GM18858 (cell line): ENCODE measurements around the gene PRPSAP1.
"Not testable (repeated sequence)": the region's sequence is repeated elsewhere in the genome, so short reads cannot be mapped to it uniquely, and the experiment has no call there.

Source experiments
- ATAC-seq: cut with Tn5 transposase; IDR thresholded peaks from one replicate; pipeline ENCODE4 v1.9.1; 2021; ENCODE audit not compliant: unreplicated experiment

Gene PRPSAP1

DNA sequence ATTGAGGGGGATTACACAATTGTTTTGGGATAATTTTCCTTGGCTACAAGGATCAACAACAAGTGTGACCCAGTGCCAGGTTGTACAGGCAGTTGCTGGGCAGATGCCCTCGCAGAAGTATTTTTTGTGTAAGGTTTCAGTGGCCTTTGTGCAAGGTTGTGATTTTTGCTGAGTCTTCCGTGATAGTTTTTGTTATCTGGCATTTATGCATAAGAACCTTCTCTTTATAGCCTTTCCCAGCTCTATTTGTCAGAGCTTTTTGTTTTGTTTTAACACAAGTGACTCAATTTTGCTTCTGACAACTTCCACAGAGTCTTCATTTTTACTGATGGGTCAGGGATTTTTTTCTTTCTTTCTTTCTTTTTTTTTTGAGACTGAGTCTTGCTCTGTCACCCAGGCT lies 6.7 kb upstream of the PRPSAP1 start:
- ATAC-seq: no peak

DNA sequence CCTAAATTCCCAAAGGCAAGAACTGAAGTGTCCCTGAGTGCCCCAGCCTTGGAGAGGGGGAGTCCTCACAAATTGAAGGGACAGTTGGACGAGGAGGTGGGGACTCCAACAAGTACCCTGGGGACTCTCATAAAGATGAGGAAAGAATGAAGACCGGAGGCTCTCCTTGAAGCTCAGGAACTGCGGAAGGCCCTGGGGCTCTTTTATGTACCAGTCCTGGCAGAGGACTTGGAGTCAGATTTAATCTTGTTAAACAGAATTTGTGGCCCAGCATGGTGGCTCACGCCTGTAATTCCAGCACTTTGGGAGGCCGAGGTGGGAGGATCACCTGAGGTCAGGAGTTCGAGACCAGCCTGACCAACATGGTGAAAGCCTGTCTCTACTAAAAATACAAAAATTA lies 6.1 kb upstream of the PRPSAP1 start:
- not testable (repeated sequence) for ATAC-seq

DNA sequence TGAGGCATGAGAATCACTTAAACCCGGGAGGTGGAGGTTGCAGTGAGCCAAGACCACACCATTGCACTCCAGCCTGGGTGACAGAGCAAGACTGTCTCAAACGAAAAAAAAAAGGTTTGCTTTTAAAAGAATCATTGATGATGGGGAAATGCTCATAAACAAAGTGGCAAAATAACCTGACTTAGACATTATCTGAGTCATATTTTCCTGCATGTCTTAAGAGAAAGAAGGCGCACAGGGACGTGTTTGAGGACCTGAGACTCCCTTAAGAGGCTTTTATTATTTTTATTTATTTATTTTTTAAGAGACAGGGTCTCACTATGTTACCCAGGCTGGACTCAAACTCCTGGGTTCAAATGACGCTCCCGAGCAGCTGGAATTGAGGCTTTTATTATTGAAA lies 5.7 kb upstream of the PRPSAP1 start:
- ATAC-seq: no peak

DNA sequence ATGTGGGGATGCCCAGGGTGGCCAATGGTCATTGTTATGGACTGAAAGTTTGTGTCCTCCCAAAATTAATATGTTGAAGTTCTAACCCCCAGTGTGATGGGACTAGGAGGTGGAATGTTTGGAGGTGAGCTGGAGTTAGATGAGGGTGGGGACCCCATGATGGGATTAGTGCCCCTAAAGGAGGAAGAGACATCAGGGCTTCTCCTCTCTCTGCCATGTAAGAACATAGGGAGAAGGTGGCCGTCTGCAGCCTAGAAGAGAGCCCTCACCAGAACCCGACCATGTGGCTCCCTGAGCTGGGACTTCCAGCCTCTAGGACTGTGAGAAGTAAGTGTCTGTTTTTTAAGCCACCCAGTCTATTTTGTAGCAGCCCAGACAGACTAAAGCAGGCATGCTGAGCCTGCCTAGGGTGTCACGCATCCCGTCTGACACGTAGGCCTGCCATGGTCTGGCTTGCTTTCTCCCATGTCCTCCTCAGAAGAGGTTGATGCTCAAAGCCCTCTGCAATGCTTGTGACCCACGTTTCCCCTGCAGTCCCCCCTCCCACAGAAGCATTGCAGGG lies 4.0 kb upstream of the PRPSAP1 start:
- ATAC-seq: no peak

DNA sequence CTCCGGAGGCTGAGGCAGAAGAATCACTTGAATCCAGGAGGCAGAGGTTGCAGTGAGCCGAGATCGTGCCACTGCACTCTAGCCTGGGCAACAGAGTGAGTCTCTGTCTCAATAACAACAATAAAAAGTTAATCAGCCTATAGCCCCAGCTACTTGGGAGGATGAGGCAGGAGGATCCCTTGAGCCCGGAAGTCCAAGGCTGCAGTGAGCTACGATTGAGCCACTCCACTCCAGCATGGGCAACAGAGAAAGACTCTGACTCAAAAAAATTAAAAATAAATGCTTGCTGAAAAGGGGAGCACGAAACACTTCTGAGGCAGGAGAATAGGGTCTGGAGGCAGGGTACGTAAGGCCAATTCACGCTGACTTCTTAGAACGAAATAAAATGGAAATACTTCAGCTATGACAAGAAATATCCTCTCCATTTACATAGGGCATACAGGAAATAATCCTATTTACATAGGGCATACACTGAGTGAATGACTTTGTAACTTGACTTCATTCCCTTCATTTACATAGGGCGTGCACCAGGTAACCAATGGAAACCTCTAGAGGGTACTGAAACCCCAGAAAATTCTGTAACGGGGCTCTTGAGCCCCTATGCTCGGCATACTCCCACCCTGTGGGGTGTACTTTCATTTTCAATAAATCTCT lies 3.2 kb upstream of the PRPSAP1 start:
- no peak for ATAC-seq

DNA sequence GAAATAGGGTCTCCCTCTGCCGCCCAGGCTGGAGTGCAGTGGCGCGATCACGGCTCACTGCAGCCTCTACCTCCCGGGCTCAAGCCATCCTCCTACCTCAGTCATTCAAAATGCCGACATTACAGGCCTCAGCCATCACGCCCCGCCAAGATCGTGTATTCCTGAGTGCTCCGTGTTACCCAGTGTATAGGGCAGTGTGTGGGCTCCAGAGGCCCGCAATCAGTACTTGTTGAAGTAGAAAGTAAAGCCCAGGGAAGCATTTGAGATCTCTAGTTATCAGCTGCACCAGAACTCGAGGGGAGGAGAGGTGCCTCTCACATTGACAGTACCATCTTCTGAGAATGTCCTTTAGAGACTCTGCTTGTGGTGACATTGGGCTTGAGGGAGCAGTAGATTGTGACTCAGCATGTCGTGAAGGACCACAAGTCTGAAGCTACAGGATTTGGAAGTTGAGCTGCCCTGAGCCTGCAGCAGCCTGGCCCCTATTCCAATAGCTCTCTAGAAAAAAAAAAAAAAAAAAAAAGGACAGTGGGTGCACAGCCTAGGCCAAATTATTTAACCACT lies 1.1 kb upstream of the PRPSAP1 start:
- no peak for ATAC-seq

DNA sequence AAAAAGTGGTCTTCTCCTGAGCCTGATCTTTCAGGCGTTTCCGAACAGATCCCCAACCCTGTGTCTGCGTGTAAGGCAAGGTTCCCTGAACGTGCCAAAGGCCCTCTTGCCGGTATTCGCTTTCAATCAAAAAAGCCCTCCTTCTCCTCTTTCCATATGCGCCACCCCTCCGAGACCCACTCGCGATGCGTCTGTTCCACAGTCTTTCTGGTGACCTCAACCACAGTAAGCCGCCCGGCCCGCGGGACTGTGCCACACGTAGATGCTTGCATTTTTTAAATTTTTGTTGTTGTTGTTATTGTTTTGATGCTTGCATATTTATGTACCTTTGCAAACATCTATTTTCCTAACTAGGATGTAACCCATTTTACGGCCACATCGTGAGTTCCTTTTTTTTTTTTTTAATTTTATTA lies 607 bp upstream of the PRPSAP1 start:
- ATAC-seq: no peak

DNA sequence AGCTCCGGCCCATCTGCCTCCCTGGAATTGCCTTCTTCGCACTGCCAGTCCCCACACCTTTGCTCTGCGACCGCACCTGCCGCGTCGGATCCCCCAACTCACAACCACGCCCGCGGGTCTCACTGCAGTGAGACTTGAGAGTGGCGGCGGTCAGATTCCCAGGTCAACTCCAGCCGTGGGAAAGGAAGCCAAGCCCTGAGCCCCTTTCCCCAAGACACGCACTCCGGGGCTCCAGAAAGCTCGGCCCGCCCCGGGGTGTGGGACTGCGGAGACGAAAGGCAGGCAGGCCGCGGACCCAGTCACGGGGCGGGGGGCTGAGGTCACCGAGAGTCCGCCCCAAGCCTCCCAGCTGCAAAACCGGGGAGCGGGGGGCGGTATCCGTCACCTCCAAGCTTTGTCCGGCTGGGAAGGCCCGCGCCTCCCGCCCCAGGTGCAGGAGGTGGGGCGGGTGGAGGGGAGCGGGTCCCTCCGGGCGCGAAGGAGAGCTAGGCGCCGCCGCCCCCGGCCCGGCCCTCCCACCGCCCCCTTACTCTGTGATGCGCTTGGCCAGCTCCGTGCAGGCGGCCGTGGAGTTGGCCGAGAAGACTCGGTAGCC lies 615 bp downstream of the PRPSAP1 start:
- ATAC-seq: no peak

DNA sequence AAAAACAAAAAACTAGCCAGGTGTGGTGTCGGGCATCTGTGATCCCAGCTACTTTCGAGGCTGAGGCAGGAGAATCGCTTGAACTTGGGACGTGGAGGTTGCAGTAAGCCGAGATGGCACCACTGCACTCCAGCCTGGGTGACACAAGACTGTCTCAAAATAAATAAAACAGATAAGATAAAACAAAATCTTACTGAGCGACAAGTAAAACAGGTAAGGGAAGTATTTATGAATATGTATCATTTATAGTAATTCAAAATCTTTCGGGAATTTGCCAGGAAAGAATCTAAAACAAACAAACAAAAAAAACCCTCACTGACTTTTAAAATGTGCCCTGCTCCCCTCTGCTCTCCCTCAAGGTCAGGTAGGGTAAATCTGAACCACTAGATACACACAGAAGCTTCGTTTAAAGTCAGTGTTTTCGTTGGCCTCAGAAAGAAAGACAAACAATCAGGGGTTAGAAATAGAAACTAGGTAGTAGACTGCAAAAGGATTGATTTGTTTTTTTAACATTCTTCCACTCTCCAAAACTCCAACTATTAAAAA lies 2.1 kb downstream of the PRPSAP1 start:
- no peak for ATAC-seq

DNA sequence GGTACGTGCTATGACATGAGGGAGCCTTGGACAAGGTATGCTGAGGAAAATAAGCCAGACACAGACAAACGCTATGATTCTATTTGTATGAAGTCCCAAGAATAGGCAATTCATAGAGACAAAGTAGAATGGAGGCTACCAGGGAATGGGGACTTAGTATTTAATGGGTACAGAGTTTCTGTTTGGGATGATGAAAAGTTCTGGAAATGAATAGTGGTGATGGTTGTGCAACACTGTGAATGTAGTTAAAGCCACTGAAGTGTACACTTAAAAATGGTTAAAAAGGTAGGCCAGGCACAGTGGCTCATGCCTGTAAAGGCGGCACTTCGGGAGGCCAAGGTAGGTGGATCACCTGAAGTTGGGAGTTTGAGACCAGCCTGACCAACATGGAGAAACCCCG lies 3.3 kb downstream of the PRPSAP1 start:
- ATAC-seq: no peak

DNA sequence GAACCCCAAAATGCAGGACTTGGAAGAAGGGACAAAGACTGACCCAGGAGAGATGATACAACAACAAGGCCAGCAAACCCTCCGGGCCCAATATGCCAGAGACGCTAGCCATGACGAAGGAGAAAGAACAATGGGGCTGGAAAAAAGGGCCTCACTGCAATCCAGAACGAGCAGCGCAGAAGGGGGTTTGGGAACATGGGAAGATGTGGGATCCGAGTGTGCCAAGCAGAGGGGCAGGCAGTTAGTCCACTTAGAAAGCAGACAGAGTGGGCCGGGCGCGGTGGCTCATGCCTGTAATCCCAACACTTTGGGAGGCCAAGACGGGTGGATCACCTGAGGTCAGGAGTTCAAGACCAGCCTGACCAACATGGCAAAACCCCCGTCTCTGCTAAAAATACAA lies 6.8 kb downstream of the PRPSAP1 start:
- ATAC-seq: not testable (repeated sequence)

DNA sequence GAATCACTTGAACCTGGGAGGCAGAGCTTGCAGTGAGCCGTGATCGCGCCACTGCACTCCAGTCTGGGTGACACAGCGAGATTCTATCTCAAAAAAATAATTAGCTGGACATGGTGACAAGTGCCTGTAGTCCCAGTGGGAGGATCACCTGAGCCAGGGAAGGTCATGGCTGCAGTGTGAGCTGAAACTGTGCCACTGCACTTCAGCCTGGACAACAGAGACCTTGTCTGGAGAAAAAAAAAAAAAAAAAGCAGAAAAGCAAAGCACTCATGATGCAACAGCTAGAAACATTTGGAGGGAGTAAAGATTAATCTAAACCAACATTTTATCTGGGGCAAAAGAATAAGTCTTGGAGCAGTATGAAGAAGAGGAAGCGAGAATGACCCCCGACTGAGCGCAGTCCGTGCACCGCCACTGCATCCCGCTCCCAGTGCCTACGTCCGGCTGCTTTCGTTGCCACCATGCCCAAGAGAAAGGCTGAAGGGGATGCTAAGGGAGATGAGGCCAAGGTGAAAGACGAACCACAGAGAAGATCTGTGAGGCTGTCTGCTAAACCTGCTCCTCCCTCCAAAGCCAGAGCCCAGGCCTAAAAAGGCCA lies 8.2 kb downstream of the PRPSAP1 start:
- no peak for ATAC-seq

DNA sequence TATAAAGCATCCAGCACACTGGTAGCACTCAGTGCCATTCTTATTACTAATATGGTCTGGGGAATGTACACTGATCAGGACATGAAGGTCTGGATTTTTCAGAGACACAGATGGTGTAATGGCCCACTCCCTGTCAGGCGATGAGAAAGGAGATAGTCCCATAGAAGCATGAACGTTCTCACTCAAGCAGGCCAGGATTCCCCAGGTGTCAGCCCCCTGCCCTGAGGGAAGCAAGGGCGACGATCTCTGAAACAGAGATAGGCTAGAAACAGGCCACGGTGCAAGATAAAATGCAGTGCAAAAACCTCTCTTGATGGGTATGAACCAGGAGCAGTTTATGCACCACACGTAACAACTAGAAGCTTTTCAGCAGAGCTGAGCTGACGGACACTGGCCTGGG lies 10.6 kb downstream of the PRPSAP1 start:
- no peak for ATAC-seq

DNA sequence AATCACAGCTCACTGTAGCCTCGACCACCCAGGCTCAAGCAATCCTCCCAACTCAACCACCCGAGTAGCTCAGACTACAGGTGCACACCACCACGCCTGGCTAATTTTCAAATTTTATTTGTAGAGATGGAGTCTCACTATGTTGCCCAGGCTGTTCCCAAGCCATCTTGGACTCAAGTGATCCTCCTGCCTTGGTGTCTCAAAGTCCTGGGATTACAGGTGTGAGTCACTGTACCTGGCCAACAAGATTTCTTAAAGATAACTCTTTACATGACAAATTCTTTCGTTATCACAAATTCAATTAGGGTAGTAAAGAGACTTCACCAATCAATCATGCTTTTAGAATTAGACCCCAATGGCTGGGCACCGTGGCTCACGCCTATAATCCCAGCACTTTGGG lies 12.4 kb downstream of the PRPSAP1 start:
- no peak for ATAC-seq

DNA sequence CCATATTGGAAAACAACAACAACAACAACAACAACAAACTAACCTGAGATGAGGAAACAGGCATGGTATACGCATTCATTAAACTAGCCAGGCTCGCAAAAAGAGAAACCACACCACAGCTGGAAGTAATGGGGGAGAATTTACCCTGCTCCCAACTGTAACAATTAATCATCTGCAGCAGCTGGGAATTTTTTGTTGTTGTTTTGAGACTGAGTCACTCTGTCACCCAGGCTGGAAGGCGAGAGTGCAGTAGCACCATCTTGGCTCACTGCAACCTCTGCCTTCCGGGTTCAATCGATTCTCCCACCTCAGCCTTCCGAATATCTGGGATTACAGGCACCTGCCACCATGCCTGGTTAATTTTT lies 16.3 kb downstream of the PRPSAP1 start:
- no peak for ATAC-seq

DNA sequence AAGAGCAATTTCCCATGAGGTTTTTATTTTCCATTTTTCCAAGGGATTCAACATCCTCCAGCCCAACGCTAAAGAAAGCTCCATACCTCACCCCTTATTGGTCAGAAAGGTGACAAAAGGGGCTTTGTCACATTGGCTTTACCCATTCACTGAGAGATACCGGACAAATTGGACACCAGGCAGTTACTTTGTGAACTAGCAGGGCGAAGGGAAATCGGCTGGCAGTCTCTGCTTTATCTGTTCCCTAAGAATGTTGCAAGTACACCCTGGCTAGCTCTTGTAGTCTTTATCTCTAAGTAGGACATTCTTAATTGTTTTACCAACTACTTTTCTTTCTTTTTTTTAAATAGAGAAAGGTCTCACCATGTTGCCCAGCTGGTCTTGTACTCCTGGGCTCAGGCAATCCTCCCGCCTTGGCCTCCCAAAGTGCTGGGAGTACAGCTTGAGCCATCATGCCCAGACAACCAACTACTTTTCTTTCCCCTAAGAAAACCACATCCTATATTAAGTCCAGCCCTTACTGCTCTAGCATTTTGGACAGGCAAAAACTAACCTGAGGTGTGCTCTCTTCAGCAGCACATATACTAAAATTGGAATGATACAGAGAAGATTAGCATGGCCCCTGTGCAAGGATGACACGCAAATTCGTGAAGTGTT lies 16.8 kb downstream of the PRPSAP1 start:
- ATAC-seq: no peak

DNA sequence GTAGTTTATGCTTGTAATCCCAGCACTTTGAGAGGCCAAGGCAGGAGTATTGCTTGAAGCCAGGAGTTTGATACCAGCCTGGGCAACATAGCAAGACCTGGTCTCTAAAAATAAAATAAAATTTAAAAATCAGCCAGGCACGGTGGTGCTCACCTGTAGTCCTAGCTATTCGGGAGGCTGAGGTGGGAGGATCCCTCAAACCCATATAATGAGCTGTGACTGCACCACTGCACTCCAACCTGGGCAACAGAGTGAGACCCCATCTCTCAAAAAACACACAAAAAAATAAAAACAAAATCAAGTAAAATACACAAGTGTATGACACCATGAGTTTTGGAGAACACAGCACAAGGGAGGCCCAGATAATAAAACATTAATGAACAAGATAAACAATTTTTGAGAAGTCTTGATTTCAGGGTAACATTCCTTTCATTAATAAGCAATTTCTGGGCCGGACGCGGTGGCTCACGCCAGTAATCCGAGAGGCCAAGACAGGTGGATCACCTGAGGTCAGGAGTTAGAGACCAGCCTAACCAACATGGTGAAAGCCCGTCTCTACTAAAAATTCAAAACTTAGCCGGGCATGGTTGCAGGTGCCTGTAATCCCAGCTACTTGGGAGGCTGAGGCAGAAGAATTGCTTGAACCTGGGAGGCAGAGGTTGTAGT lies 17.9 kb downstream of the PRPSAP1 start:
- ATAC-seq: no peak

DNA sequence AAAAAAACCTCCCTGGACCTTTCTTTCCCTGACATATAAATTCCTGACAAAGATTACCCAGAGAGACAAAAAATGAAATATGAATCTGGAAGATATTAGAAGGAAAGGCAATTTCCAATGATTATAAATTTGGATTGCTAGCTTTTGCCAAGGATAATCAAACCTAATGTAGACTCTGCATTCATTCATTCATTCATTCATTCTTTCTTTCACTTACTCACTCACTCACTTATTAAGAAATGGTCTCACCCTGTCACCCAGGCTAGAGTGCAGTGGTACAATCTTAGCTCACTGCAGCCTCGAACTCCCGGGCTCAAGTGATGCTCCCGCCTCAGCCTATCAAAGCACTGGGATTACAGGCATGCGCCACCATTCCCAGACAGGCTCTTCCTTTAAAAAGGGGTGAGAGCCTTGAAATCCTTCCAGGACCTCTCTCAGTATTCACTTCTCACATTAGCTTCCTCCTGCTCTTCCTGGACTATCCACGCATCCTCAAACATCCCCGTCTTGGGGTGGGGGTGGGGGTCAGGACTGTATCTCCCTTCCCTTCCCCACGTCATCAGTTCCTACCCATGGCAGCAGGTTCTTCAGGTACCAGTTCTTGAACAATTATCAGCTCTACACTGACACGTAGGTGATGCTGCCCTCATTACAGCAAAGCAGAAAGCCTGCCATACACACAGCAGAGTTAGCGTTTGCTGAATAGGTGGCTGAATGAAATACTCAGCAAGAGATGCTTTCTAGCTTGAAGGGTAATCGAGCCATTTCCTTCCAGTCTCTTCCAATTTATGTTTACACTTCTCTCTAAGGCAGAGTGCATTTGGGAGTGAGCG lies 19.8 kb downstream of the PRPSAP1 start:
- no peak for ATAC-seq

DNA sequence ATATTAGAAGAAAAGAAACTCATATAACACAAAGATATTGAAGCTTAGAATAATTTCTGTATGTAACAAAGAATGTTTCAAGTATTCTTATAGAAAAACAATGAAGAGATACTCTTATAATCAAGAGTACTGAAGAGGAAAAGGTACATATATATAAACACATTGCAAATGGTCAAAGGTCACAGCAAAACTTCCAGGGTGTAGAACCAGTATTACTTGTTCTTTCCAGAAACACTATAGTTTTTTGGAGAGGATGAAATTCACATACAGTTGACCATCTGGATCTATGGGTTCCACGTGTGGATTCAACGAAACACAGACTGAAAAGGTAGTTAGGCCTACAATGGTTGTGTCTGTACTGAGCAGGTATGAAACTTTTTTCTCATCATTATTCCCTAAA lies 22.6 kb downstream of the PRPSAP1 start:
- no peak for ATAC-seq

DNA sequence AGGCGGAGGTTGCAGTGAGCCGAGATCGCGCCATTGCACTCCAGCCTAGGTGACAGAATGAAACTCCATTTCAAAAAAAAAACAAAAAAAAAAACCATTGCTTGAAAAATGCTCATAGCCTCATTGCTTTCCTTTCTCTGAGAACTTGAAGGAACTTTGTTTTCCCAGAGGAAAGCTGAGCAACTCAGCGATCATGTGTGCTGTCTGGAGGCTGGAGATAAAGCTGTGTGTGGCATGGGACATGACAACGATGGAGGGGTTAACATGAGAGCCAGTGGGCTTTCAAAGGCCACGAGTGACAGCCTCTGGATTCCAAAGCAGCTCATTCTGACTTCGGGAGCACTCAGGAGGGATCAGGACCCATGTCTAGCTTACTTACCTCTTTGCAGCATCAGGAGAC lies 24.1 kb downstream of the PRPSAP1 start:
- ATAC-seq: no peak
